GM12891 (cell line): ENCODE data around the gene SLC35F4.

Experiments used
- DNase-seq: peaks from one replicate; pipeline ENCODE4 v3.0.0; 2011; ENCODE audit warnings: low spot score; ENCODE audit not compliant: insufficient read length
- FAIRE-seq: peaks from 2 replicates; lab custom pipeline; 2011; peaks lifted over from hg19 to GRCh38; lab: Jason Lieb, UNC
- PAX5 ChIP-seq: IDR thresholded peaks from 2 replicates; pipeline ENCODE4 v1.6.1; 2011; ENCODE audit warnings: low read length, moderate library complexity, mild to moderate bottlenecking; ENCODE audit not compliant: insufficient read depth, severe bottlenecking
- POLR2A ChIP-seq: IDR thresholded peaks from 2 replicates; pipeline ENCODE4 v1.6.1; 2011; ENCODE audit warnings: low read depth, low read length, control low read depth
- POLR2AphosphoS5 ChIP-seq: IDR thresholded peaks from 2 replicates; pipeline ENCODE4 v1.6.1; 2011; ENCODE audit warnings: low read depth, low read length, control low read depth
- POU2F2 ChIP-seq: IDR thresholded peaks from 2 replicates; pipeline ENCODE4 v1.6.1; 2011; ENCODE audit warnings: low read depth, mild to moderate bottlenecking, control low read depth, low read length, moderate library complexity
- SPI1 ChIP-seq: IDR thresholded peaks from 2 replicates; pipeline ENCODE4 v1.6.1; 2011; ENCODE audit warnings: low read depth, low read length, control low read depth
- TAF1 ChIP-seq: IDR thresholded peaks from 2 replicates; pipeline ENCODE4 v1.6.1; 2011; ENCODE audit warnings: low read depth, low read length, control low read depth

SLC35F4 gene

DNA sequence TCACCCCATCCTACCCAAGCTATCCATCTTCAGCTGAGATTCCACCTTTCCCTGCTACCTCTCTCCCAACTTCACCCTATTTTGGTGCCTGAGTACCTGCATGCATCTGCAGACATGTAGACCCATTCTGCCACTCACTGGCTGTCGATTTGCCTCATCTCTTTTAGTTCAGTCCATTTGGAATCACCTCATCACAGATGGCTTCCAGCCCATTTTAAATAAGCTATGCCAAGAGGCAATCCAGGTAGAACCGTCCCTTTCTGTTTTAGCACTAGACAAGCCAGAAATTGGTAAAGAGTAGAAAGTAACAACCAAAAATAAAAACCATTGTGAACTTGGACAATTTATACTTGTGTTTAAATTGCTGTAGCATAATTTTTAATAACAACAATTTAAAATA, 11.3 kb downstream of the SLC35F4 start:
- FAIRE-seq (no peak), DNase-seq (no peak)
- TF ChIP-seq POU2F2 (no peak), POLR2A (no peak), TAF1 (no peak), PAX5 (no peak), SPI1 (no peak), POLR2AphosphoS5 (no peak)

DNA sequence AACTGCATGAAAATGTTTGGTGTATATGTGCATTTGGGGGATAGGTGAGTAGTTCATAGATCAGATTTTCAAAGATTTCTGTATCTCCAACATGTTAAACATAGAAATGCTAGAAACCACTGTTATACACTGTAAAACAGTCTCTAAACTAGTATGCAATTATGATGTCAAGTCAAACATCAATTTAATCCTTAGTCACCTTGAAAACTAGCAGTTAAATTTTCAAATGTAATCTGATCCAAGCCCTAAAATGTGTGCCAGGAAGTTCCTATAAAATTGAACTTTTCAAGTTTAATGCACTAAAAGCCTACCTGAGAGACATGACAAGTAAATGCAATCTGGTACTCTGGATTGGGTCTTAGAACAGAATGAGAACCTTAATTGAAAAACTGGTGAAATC, 14.5 kb downstream of the SLC35F4 start:
- no peak for TF ChIP-seq POLR2A
- TF ChIP-seq POLR2AphosphoS5, result no peak
- no peak for TF ChIP-seq SPI1
- TF ChIP-seq PAX5, result no peak
- TF ChIP-seq POU2F2, result no peak
- no peak for TF ChIP-seq TAF1
- FAIRE-seq (no peak), DNase-seq (no peak)

DNA sequence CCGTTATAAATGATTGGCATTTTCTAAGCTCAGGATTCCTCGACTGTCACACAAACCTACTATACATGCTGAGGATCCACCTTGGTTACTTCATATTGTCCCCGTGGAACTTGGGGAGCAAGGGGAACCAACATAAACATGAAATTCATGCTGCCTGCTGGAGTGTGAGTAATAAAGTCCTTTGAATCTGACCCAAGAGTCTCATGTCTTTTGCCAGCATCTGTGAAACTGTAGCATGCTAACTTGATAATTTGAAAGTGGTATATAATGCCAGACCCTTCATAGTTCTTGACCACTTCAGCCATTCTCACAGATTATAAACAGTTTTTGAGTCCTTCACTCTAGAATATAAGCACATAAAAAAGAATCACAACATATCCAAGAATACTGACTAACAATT, 17.1 kb downstream of the SLC35F4 start:
- no peak for TF ChIP-seq PAX5
- no peak for TF ChIP-seq TAF1
- TF ChIP-seq POLR2AphosphoS5, result no peak
- TF ChIP-seq SPI1, result no peak
- no peak for TF ChIP-seq POU2F2
- no peak for TF ChIP-seq POLR2A

DNA sequence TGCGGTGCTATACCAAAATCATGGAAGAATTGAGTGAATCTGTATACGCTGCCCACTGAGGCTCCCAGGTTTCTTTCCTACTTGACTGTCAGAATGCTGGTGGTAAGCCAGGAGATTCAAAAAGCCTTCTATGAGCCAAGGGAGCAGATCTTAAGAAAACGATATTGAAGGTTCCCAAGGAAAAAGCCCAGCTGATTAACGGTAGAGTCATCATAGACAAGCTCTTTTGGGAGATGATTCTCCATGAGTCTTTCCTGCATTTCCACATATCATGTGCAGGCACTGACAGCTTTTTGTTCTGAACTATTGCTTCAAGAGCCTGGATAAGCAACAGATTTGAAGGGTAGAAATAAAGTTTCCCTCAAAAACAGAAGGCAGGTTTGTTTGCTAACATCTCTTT, 17.5 kb downstream of the SLC35F4 start:
- no peak for TF ChIP-seq TAF1
- DNase-seq (no peak), FAIRE-seq (no peak)

More for the DNA sequence above, 17.1 kb downstream of the SLC35F4 start:
- no peak for FAIRE-seq
- DNase-seq, result no peak

DNA sequence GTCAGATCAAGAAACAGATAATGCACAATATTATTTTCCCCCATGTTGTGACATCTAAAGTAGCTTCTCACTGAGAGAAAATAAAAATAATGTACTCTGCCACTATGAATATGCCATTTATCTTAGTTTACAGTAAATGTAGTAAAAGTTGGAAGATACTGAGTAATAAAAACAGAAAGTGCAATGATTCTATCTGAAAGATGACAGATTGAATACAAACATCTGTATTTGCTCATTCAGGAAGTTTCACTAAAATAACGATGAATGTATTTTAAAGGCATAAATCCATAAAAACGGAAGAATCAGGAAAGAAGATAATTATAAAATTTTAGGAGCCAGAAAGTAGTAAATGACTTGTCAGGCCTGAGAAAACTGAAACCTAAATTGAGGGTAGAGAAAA, 18.2 kb downstream of the SLC35F4 start:
- DNase-seq (no peak), FAIRE-seq (no peak)
- TF ChIP-seq POLR2A (no peak), PAX5 (no peak), POLR2AphosphoS5 (no peak), SPI1 (no peak), POU2F2 (no peak), TAF1 (no peak)

DNA sequence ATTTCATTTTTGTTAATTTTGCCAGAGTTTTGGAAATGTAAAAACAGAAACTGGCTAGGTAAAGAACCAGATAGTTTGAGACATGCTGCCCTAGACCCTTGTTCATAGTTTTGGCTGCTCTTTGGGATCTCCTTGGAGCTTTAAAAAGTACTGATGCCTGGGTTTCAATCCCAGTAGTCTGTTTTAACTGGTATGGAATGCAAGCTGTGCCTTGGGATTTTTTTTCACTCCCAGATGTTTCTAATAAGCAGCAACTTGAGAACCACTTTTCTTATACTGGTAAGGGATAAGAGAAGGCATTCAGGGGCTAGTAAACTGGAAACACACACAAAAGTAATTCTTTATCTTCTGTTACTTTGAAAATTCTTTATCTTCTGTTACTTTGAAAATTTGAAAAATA, 18.8 kb downstream of the SLC35F4 start:
- no peak for TF ChIP-seq SPI1
- TF ChIP-seq TAF1, result no peak
- TF ChIP-seq POLR2A, result no peak
- TF ChIP-seq POLR2AphosphoS5, result no peak
- no peak for TF ChIP-seq PAX5
- DNase-seq (no peak), FAIRE-seq (no peak)

DNA sequence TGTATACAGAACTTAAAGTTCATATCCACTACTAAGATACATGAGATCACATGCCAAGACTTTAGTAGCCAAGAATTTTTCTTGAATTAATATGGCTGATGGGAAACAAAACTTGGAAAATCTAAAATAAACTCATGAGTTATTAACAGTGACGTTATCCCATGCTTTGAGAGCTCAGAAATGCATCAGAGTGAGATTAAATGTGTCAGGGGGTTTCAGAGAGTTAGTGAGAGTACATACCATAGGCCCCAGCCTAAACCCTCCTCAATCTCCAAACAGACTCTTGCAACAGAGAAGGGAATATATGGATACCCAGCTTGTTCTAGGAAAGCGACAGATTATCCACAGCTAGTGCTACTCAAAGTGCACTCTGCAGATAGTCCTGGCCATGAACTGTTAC, 19.3 kb downstream of the SLC35F4 start:
- TF ChIP-seq SPI1 (no peak), TAF1 (no peak), PAX5 (no peak), POLR2A (no peak), POU2F2 (no peak), POLR2AphosphoS5 (no peak)
- FAIRE-seq, result no peak
- no peak for DNase-seq

DNA sequence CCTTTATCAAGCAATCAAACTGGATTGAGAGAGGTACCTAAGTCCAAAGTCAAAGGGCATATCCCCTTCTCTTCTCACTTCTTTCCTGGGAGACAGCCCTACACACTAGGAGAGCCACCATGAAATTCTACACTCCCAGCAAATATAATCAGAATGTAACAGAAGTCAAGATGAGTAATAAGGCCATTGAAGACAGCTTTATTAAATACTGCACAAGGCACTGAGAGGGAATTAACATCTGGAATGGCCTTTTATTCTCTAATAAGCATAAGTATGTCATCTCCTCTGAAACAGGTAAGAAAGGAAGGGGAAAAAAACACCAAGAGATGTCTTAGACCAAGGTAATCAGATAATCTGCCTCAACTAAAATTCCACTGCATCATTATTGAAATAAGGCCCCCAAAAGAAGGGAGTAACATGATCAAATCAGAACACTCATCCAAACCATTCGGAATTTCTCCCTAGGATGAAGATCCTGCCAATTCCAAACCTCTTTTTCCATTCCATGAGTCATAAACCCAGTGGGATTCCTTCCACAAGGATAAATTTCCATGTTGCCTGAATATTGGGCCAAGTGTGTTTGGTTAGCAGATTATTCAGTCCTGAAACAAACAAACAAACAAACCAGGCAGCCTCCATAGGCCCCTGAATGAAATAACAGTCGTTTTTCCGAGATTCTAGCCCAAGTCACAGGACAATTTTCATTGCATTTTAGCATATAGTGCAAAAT, 19.9 kb downstream of the SLC35F4 start:
- DNase-seq (no peak), FAIRE-seq (no peak)
- TF ChIP-seq POU2F2 (no peak), TAF1 (no peak), POLR2A (no peak), SPI1 (no peak), POLR2AphosphoS5 (no peak), PAX5 (no peak)

DNA sequence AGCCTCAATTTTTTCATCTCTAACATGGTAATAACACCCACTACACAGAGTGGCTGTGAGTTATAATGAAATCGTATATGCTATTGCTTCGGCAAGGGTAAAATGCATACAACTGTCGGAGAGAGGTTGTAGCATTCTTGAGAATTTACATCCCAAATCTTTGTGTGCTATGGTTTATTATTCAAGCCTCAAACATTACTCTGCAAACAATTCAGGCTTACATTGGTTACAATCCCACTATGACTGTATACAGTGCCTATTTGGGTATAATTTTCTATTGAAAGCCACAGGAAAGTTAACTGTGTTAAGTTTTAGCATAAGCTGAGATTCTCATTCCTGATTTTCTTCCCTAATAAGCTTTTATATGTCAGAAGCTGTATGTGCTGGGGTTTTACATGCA, 20.6 kb downstream of the SLC35F4 start:
- DNase-seq (no peak), FAIRE-seq (no peak)
- TF ChIP-seq POLR2AphosphoS5 (no peak), PAX5 (no peak), SPI1 (no peak), TAF1 (no peak), POLR2A (no peak), POU2F2 (no peak)

DNA sequence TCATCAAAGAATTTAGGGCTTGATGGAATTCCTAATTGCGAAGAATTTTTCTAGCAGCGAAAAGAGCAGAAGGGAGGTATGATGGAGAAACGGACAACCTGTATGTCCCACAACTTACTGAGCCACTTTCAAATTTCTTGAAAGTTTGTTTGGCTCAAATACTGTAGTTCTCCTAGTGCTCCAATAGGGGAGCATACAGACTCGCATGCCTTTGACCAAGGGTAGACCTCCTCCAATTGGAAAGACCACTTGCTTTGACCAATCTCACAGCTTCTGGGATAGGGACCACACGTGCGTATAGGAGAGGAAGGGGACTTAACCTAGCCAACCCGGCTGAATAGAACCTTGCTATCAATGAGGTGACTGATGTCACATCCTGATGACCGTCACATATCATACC, 28.6 kb downstream of the SLC35F4 start:
- FAIRE-seq (no peak), DNase-seq (no peak)
- TF ChIP-seq POLR2AphosphoS5 (no peak), SPI1 (no peak), POLR2A (no peak), PAX5 (no peak), POU2F2 (no peak), TAF1 (no peak)

DNA sequence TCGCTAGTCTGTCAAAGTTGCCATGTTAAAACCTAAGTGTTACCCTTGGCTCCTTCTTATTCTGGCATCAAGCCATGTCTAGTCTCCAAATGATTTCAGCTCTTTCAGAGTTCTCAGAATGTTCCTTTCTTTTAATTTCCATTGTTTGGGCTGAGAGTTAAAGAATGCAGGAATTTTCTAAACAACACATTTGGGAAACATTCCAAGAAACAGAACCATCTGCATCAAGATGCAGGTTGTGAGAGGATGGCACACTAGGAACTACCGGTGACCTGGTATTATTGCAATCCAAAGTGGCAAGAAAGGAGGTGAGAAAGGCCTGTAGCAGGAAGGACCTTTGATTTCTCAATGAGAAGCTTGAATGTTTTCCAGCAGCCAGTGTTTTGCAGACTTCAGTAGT, 30.1 kb downstream of the SLC35F4 start:
- FAIRE-seq (no peak), DNase-seq (no peak)
- TF ChIP-seq PAX5 (no peak), POLR2A (no peak), POU2F2 (no peak), TAF1 (no peak), SPI1 (no peak), POLR2AphosphoS5 (no peak)
